ENCODE results near the gene SMARCA2. TPM values are rescaled to one million over a fixed set of nuclear protein-coding genes. Genes with fewer than 3 reads are reported as not detected.
A peak's percentile ranks its signal among the peaks of the same experiment; 100 is the strongest.

The SMARCA2 gene
- total and polyA plus RNA-seq, 4 experiments from 2014 or later, result 18.5 to 245 (median 142) TPM

DNA sequence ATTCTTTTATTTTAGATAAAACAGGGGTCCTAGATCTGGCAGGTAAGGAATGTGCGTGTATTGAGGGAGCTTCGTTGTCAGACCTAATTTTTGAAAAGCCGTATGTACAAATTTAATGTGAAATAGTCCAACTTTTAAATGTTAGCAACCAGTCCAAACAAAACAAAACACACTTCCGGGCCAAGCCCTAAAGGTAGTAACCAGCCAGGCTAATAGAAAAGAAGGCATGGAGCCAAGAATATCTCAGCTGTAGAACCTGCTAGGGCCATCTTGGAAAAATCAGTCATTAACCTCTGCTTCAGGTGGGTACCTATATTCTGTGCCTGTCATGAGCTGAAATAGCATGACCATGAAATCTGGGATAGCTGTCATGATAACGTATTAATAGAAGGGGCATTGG lies 71.0 kb downstream of the SMARCA2 start:
- ChIA-PET CTCF (ENCODE audit: partially characterized antibody) (interaction anchor here (0.7 to 2.2 kb wide), 11 partner anchors 8 to 378 kb away, joined by 3 to 7 read pairs (median 4); no protein-coding TSS in a partner anchor), POLR2A (ENCODE audit: partially characterized antibody) (interaction anchor here (1.0 kb wide), 1 partner anchor 71 kb away, joined by 3 read pairs; the partner anchor contains the start of gene SMARCA2)
- H3K36me3 Mint-ChIP-seq, result peaks cover 76 to 90% of the 10 kb centered on the region in 2 donors

GRCh38 chr9:2086971-2087370 lies 71.8 kb downstream of the SMARCA2 start:
- Histone ChIP-seq H3K27me3 (ENCODE audit: insufficient read depth, low read length) (no peaks in the 10 kb centered on the region), H3K36me3 (ENCODE audit: insufficient read depth, low read length) (peaks cover 74% of the 10 kb centered on the region), H3K4me3 (ENCODE audit: low read length in 2 of 2) (no peak overlapping the region), H3K4me1 (ENCODE audit: insufficient read depth, low read length) (no peaks in the 10 kb centered on the region), H3K9me3 (ENCODE audit: control insufficient read depth in 1 of 2, low read length in 2 of 2) (no peaks in the 10 kb centered on the region), H3K27ac (ENCODE audit: low read depth, low read length) (no peak overlapping the region)
- peaks cover 77 to 90% of the 10 kb centered on the region in 2 donors for H3K36me3 Mint-ChIP-seq
- no peaks in the 10 kb centered on the region for H3K27me3 Mint-ChIP-seq
- no peak for DNase-seq
- H3K4me1 Mint-ChIP-seq, result peaks cover 3 to 6% (median 5%) of the 10 kb centered on the region in 4 donors
- peak overlapping the region in 5 of 7 donors; percentile 3 to 60 (median 54) for H3K27ac Mint-ChIP-seq
- ChIA-PET POLR2A (ENCODE audit: partially characterized antibody) (interaction anchor here (0.8 to 1.4 kb wide), 2 partner anchors 33 to 70 kb away, joined by 3 read pairs; no protein-coding TSS in a partner anchor), CTCF (ENCODE audit: partially characterized antibody) (interaction anchor here (0.7 to 2.2 kb wide), 35 partner anchors 9 to 628 kb away, joined by 3 to 11 read pairs (median 4); partner anchors contain the start of gene SMARCA2)
- no peaks in the 10 kb centered on the region for H3K9me3 Mint-ChIP-seq
- no peak overlapping the region for H3K4me3 Mint-ChIP-seq
- intact Hi-C loops (cut with micrococcal nuclease), result loop anchor here (1.0 to 5.0 kb wide), 6 partner anchors 72 to 1195 kb away; partner anchors contain the start of gene SMARCA2

More for the DNA sequence above, 71.0 kb downstream of the SMARCA2 start:
- no peaks in the 10 kb centered on the region for H3K27me3 ChIP-seq (ENCODE audit: insufficient read depth, low read length)
- no peak for DNase-seq
- no peak overlapping the region for H3K4me3 Mint-ChIP-seq
- H3K4me3 ChIP-seq (ENCODE audit: low read length in 2 of 2), result no peak overlapping the region
- peaks cover 82% of the 10 kb centered on the region for H3K36me3 ChIP-seq (ENCODE audit: insufficient read depth, low read length)
- no peaks in the 10 kb centered on the region for H3K27me3 Mint-ChIP-seq
- H3K4me1 ChIP-seq (ENCODE audit: insufficient read depth, low read length), result no peaks in the 10 kb centered on the region
- no peaks in the 10 kb centered on the region for H3K9me3 ChIP-seq (ENCODE audit: control insufficient read depth in 1 of 2, low read length in 2 of 2)
- intact Hi-C loops (cut with micrococcal nuclease), result loop anchor here (2.0 to 5.0 kb wide), 2 partner anchors 215 to 1194 kb away; no protein-coding TSS in a partner anchor
- peaks cover 3 to 6% (median 4%) of the 10 kb centered on the region in 4 donors for H3K4me1 Mint-ChIP-seq
- H3K9me3 Mint-ChIP-seq, result no peaks in the 10 kb centered on the region
- peak overlapping the region in 2 of 7 donors; percentile 28 to 41 for H3K27ac Mint-ChIP-seq
- H3K27ac ChIP-seq (ENCODE audit: low read depth, low read length), result no peak overlapping the region

DNA sequence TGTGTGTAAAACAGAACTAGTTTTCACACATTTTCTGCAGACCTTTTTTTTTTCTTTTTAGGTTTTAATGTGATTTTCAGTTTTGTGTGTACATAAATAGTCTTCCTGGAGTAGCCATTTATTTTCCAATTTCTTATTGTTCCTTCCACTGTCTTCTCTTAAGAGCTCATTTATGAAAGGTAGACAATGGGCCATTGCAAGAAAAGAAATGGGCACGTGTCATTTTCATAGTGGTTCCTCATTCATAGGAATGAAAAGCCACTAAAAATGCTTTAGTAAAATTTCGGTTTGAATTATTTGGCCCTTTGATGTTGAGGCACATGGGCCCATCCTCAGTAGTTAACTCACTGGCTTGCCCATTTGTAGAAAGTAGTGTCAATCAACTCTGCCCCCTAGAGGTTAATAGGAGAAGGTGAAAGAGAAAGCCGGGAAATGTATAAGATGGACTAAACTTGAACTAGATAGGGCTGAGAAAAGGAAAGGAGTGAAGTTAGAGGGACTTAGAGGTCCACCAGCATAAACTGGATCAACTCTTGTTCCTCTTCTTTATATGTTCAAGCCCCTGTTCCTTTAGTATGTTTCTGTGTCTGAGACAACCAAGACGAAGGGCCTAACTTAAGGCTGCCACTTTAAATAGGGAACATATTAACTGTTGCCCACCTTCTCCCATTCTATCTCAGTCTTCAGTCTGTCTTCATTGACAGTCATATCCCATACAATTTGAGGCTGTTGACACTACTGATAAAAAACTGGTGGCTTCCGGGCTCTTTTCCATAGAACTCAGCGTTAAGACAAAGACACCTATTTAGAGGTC lies 72.6 kb downstream of the SMARCA2 start:
- Histone ChIP-seq H3K27ac (ENCODE audit: low read depth, low read length) (no peak overlapping the region), H3K4me3 (ENCODE audit: low read length in 2 of 2) (no peak overlapping the region), H3K4me1 (ENCODE audit: insufficient read depth, low read length) (no peaks in the 10 kb centered on the region), H3K36me3 (ENCODE audit: insufficient read depth, low read length) (peaks cover 67% of the 10 kb centered on the region), H3K9me3 (ENCODE audit: control insufficient read depth in 1 of 2, low read length in 2 of 2) (no peaks in the 10 kb centered on the region), H3K27me3 (ENCODE audit: insufficient read depth, low read length) (no peaks in the 10 kb centered on the region)
- Mint-ChIP-seq H3K4me1 (peaks cover 3 to 6% (median 5%) of the 10 kb centered on the region in 4 donors), H3K9me3 (no peaks in the 10 kb centered on the region), H3K4me3 (no peak overlapping the region), H3K27ac (peak overlapping the region in 3 of 7 donors; percentile 3 to 60 (median 54)), H3K36me3 (peaks cover 78 to 91% of the 10 kb centered on the region in 2 donors), H3K27me3 (no peaks in the 10 kb centered on the region)
- POLR2A ChIA-PET (ENCODE audit: partially characterized antibody), result interaction anchor here (0.8 to 1.4 kb wide), 3 partner anchors 34 to 73 kb away, joined by 3 to 6 read pairs (median 3); partner anchors contain the start of gene SMARCA2
- peak in 4 of 5 donors; percentile 60 to 64 (median 60) for DNase-seq
- CTCF ChIA-PET (ENCODE audit: partially characterized antibody), result interaction anchor here (0.7 to 2.2 kb wide), 36 partner anchors 9 to 629 kb away, joined by 3 to 11 read pairs (median 4); partner anchors contain the start of gene SMARCA2
- intact Hi-C loops (cut with micrococcal nuclease), result loop anchor here (1.0 to 5.0 kb wide), 6 partner anchors 72 to 1195 kb away; partner anchors contain the start of gene SMARCA2

DNA sequence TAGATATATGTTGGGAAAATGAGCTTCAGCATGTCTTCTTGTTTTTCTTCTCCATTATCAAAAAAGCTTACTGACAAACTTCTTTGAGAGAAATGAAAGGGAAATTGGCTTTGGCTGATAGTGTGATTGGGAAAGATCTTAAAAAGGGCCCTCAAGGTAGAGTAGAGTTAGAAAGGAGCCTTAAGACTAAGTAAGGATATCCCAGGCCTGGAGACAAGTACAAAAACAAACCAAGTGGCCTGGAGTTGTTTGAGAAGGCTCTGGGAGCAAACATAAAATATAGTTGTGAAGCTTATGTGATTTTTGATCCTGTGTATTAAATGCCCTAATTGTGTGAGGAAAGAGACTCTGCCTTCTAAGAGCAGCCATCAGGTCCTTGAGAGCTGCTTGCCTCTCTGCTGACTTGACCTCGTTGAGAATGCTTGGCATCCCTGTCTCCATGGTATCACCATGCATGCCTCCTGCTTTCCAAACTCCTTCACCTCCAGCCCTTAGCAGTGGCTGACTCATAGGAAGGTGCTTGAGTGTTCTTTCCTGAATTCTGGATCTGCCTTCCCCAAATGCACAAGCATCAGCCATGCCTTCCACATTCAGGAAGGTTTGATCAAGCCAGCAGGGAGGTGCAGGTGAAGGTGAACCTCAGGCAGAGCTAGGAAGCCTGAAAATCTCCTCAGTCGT lies 78.9 kb downstream of the SMARCA2 start:
- Histone ChIP-seq H3K4me1 (ENCODE audit: insufficient read depth, low read length) (no peaks in the 10 kb centered on the region), H3K27ac (ENCODE audit: low read depth, low read length) (no peak overlapping the region), H3K4me3 (ENCODE audit: low read length in 2 of 2) (no peak overlapping the region), H3K9me3 (ENCODE audit: control insufficient read depth in 1 of 2, low read length in 2 of 2) (no peaks in the 10 kb centered on the region), H3K36me3 (ENCODE audit: insufficient read depth, low read length) (peaks cover 48% of the 10 kb centered on the region), H3K27me3 (ENCODE audit: insufficient read depth, low read length) (no peaks in the 10 kb centered on the region)
- DNase-seq, result no peak
- CTCF ChIA-PET (ENCODE audit: partially characterized antibody), result interaction anchor here (0.9 to 1.5 kb wide), 4 partner anchors 9 to 153 kb away, joined by 3 to 5 read pairs (median 4); no protein-coding TSS in a partner anchor
- Mint-ChIP-seq H3K27ac (peak overlapping the region in 3 of 7 donors; percentile 24 to 77 (median 61)), H3K4me3 (no peak overlapping the region), H3K36me3 (peaks cover 67 to 88% of the 10 kb centered on the region in 2 donors), H3K27me3 (no peaks in the 10 kb centered on the region), H3K4me1 (peaks cover 0 to 14% (median 2%) of the 10 kb centered on the region in 4 donors), H3K9me3 (no peaks in the 10 kb centered on the region)
- intact Hi-C loops (cut with micrococcal nuclease), result no loop called here
- POLR2A ChIA-PET (ENCODE audit: partially characterized antibody), result no interaction called here

DNA sequence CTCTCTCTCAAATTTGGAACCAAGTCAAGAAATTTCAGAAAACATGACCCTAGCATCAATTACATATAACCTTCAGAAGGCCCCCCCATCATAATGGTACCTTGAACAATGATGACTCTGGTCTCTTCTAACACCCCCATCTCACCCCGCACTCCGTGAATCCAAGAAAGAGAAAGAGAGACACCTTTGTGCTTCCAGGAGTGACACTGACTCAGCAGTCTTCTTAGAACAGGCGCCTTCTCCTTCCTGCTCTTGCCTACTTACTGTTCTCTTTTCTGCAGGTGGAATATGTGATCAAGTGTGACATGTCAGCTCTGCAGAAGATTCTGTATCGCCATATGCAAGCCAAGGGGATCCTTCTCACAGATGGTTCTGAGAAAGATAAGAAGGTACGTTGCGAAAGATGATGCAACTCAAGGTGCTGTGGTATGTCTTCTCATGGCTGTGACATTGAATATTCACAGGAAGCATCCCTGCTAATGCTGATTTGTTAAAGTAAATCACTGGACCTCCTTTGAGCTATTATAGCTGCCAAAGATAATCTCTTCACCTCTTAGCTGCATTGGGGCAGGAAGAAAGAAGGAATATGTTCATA lies 81.3 kb downstream of the SMARCA2 start:
- POLR2A ChIA-PET (ENCODE audit: partially characterized antibody), result no interaction called here
- H3K36me3 ChIP-seq (ENCODE audit: insufficient read depth, low read length), result peaks cover 42% of the 10 kb centered on the region
- H3K9me3 ChIP-seq (ENCODE audit: control insufficient read depth in 1 of 2, low read length in 2 of 2), result no peaks in the 10 kb centered on the region
- no peak overlapping the region for H3K4me3 Mint-ChIP-seq
- no peaks in the 10 kb centered on the region for H3K4me1 ChIP-seq (ENCODE audit: insufficient read depth, low read length)
- no peak for DNase-seq
- peaks cover 0 to 14% (median 3%) of the 10 kb centered on the region in 4 donors for H3K4me1 Mint-ChIP-seq
- H3K36me3 Mint-ChIP-seq, result peaks cover 72 to 88% of the 10 kb centered on the region in 2 donors
- peak overlapping the region in 1 of 7 donors; percentile 58 for H3K27ac Mint-ChIP-seq
- no peaks in the 10 kb centered on the region for H3K27me3 Mint-ChIP-seq
- H3K9me3 Mint-ChIP-seq, result no peaks in the 10 kb centered on the region
- H3K27me3 ChIP-seq (ENCODE audit: insufficient read depth, low read length), result no peaks in the 10 kb centered on the region
- no peak overlapping the region for H3K4me3 ChIP-seq (ENCODE audit: low read length in 2 of 2)
- intact Hi-C loops (cut with micrococcal nuclease), result no loop called here
- CTCF ChIA-PET (ENCODE audit: partially characterized antibody), result interaction anchor here (0.6 to 3.1 kb wide), 2 partner anchors 9 kb away, joined by 3 to 11 read pairs; no protein-coding TSS in a partner anchor
- H3K27ac ChIP-seq (ENCODE audit: low read depth, low read length), result no peak overlapping the region

DNA sequence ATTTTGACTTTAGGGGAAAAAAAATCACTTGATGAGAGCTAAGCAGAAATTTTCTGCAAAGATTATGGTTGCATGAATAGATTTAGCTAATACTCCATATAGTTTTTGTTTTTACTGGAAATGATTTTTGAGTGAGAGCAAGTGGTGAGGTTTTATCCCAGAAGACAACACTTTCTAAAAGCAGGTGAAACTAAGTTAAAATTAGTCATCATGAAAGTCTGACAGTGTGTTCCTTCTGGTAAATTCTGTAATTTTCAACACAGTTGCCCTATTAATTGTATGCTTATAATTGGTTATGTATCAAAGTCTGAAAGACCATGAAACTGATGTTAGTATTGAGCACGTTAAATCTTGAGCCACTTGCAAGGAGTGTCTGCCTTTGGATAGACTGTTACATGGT lies 91.5 kb downstream of the SMARCA2 start:
- Histone ChIP-seq H3K9me3 (ENCODE audit: control insufficient read depth in 1 of 2, low read length in 2 of 2) (no peaks in the 10 kb centered on the region), H3K36me3 (ENCODE audit: insufficient read depth, low read length) (peaks cover 58% of the 10 kb centered on the region)
- intact Hi-C loops (cut with micrococcal nuclease), result no loop called here

More for the DNA sequence above, 91.5 kb downstream of the SMARCA2 start:
- Mint-ChIP-seq H3K9me3 (no peaks in the 10 kb centered on the region), H3K27me3 (no peaks in the 10 kb centered on the region), H3K36me3 (peaks cover 67 to 81% of the 10 kb centered on the region in 2 donors), H3K4me3 (no peak overlapping the region), H3K4me1 (peaks cover 0 to 4% (median 1%) of the 10 kb centered on the region in 4 donors), H3K27ac (peak overlapping the region in 2 of 7 donors; percentile 29 to 35)
- Histone ChIP-seq H3K4me3 (ENCODE audit: low read length in 2 of 2) (no peak overlapping the region), H3K27ac (ENCODE audit: low read depth, low read length) (no peak overlapping the region), H3K27me3 (ENCODE audit: insufficient read depth, low read length) (no peaks in the 10 kb centered on the region), H3K4me1 (ENCODE audit: insufficient read depth, low read length) (no peaks in the 10 kb centered on the region)
- no peak for DNase-seq
- CTCF ChIA-PET (ENCODE audit: partially characterized antibody), result interaction anchor here (0.8 to 1.1 kb wide), 2 partner anchors 16 to 231 kb away, joined by 3 read pairs; no protein-coding TSS in a partner anchor
- POLR2A ChIA-PET (ENCODE audit: partially characterized antibody), result no interaction called here

All from CD4-positive, alpha-beta memory T cell (primary cell).